Lung (tissue), 12 donors: Measurements from ENCODE around the gene TAF8. TPM values are rescaled to one million over a fixed set of nuclear protein-coding genes. Genes with fewer than 3 reads are reported as not detected.

Experiments
- ATAC-seq: fragments of 200-7000 bp; cut with Tn5 transposase; one replicate; pipeline ENCODE4 v1.9.1; 2020; ENCODE audit warnings: moderate number of reproducible peaks; ENCODE audit not compliant: insufficient read depth, low FRiP score
- DNase-seq, 3 donors: peaks; one replicate each; pipeline ENCODE4 v3.0.0-alpha.2; 2013 to 2017
- H3K27ac ChIP-seq, 2 donors: one replicate each; pipeline ENCODE4 v1.5.1; 2013; ENCODE audit warnings: mild to moderate bottlenecking in 2 of 2, moderate library complexity in 2 of 2, control low read depth in 1 of 2, inconsistent platforms in 1 of 2, low read depth in 1 of 2, low read length in 1 of 2
- H3K27me3 ChIP-seq, 3 donors: one replicate each; pipeline ENCODE4 v1.5.1; 2013; ENCODE audit warnings: low read length in 2 of 3; ENCODE audit not compliant: control insufficient read depth in 3 of 3, insufficient read depth in 3 of 3
- H3K36me3 ChIP-seq, 4 donors: one replicate each; pipeline ENCODE4 v1.5.1; 2013; ENCODE audit warnings: low read length in 4 of 4, mild to moderate bottlenecking in 1 of 4, moderate library complexity in 1 of 4; ENCODE audit not compliant: control insufficient read depth in 4 of 4, insufficient read depth in 4 of 4
- H3K4me1 ChIP-seq, 5 donors: one replicate each; pipeline ENCODE4 v1.5.1; 2013; ENCODE audit warnings: low read length in 5 of 5, mild to moderate bottlenecking in 2 of 5, moderate library complexity in 1 of 5; ENCODE audit not compliant: control insufficient read depth in 5 of 5, insufficient read depth in 5 of 5
- H3K4me3 ChIP-seq: one replicate; pipeline ENCODE4 v1.5.1; 2013; ENCODE audit warnings: mild to moderate bottlenecking, control low read depth, moderate library complexity
- H3K9ac ChIP-seq, 2 donors: one replicate each; pipeline ENCODE4 v1.5.1; 2013; ENCODE audit warnings: low read length in 2 of 2, control low read depth in 1 of 2; ENCODE audit not compliant: insufficient read depth in 1 of 2
- H3K9me3 ChIP-seq, 4 donors: one replicate each; pipeline ENCODE4 v1.5.1; 2013; ENCODE audit warnings: low read length in 3 of 4, mild to moderate bottlenecking in 1 of 4, moderate library complexity in 1 of 4; ENCODE audit not compliant: control insufficient read depth in 4 of 4, insufficient read depth in 3 of 4
- CTCF ChIP-seq: IDR thresholded peaks from 2 replicates; pipeline ENCODE4 v1.5.1; 2012; ENCODE audit warnings: mild to moderate bottlenecking; ENCODE audit errors: control extremely low read depth, extremely low read depth
- WGBS, 2 donors: extraction: QIAGEN DNeasy Blood & Tissue Kit; methylation state at CpG; one replicate each; pipeline ENCODE4 v1.1.7; 2013; 5-methylcytosine and 5-hydroxymethylcytosine counted together
- polyA plus RNA-seq, 2 donors: library from polyadenylated mRNA; stranded (reverse); fragments of 200-250 nt; gene quantifications; one replicate each; pipeline ENCODE4 v1.2.1, GENCODE V29; 2013
- total RNA-seq, 2 donors: library from RNA; depleted of rRNA in 1 of 2; stranded (reverse); fragments of >200 nt in 1 of 2; gene quantifications; one replicate each; pipeline ENCODE4 v1.2.1, GENCODE V29; 2014 to 2021
- donor health status: control.
- donor health status: control.
- donor health status: Bipolar disorder and iron deficiency.
- donor health status: healthy.
- donor health status: DM: yes; HTN: yes; CAD: no.

TAF8 gene
- total and polyA plus RNA-seq, 4 donors: 14.0 to 26.7 (median 17.0) TPM

GRCh38 chr6:42124223-42124836 lies 74.0 kb downstream of the TAF8 start:
- DNase-seq (no peak), ATAC-seq (no peak)
- WGBS, 2 donors: 76 to 89% methylated on average over 9 of the region's 9 CpGs
- no peak for TF ChIP-seq CTCF
- Histone ChIP-seq H3K4me3 (no peak overlapping the region), H3K9me3 (no peaks in the 10 kb centered on the region), H3K4me1 (peaks cover 0 to 9% (median 0%) of the 10 kb centered on the region in 5 donors), H3K36me3 (peaks cover 0 to 1% (median 0%) of the 10 kb centered on the region in 4 donors), H3K27ac (no peak overlapping the region), H3K9ac (no peak overlapping the region), H3K27me3 (no peaks in the 10 kb centered on the region)

GRCh38 chr6:42125231-42125630 lies 74.9 kb downstream of the TAF8 start:
- no peak for TF ChIP-seq CTCF
- H3K27ac ChIP-seq: no peak overlapping the region
- no peak for ATAC-seq
- H3K9me3 ChIP-seq: no peaks in the 10 kb centered on the region
- no peak for DNase-seq
- H3K36me3 ChIP-seq: peaks cover 0 to 1% (median 0%) of the 10 kb centered on the region in 4 donors
- WGBS, 2 donors: 67 to 76% methylated on average over 14 of the region's 14 CpGs
- H3K4me1 ChIP-seq: peaks cover 0 to 9% (median 0%) of the 10 kb centered on the region in 5 donors
- no peaks in the 10 kb centered on the region for H3K27me3 ChIP-seq
- H3K4me3 ChIP-seq: no peak overlapping the region
- no peak overlapping the region for H3K9ac ChIP-seq

GRCh38 chr6:42125663-42126062 lies 75.3 kb downstream of the TAF8 start:
- no peak for DNase-seq
- peaks cover 0 to 9% (median 0%) of the 10 kb centered on the region in 5 donors for H3K4me1 ChIP-seq
- H3K9ac ChIP-seq: no peak overlapping the region
- H3K9me3 ChIP-seq: no peaks in the 10 kb centered on the region
- H3K36me3 ChIP-seq: peaks cover 0 to 1% (median 0%) of the 10 kb centered on the region in 4 donors
- 72 to 80% methylated on average over 3 of the region's 3 CpGs for WGBS, 2 donors
- ATAC-seq: no peak
- TF ChIP-seq CTCF: no peak
- no peaks in the 10 kb centered on the region for H3K27me3 ChIP-seq
- H3K4me3 ChIP-seq: no peak overlapping the region
- H3K27ac ChIP-seq: no peak overlapping the region
